CD8-positive, alpha-beta memory T cell (primary cell): Measurements from ENCODE around the gene OCEL1. TPM values are rescaled to one million over a fixed set of nuclear protein-coding genes. Genes with fewer than 3 reads are reported as not detected.

Source experiments
- CTCF ChIA-PET: fragments of 350-600 bp; sonication (Branson Sonifier 250); formaldehyde crosslinking; loops from one replicate; lab custom pipeline; 2021; ENCODE audit warnings: antibody characterized with exemption; lab: Charles Lee
- POLR2A ChIA-PET: fragments of 350-600 bp; sonication (Branson Sonifier 250); formaldehyde crosslinking; loops from one replicate; lab custom pipeline; 2021; ENCODE audit warnings: antibody characterized with exemption; lab: Charles Lee
- DNase-seq, 5 donors: peaks; one replicate each; pipeline versions ENCODE4 v3.0.0 to v3.0.0-alpha.2; 2020 to 2022; ENCODE audit warnings: mixed read lengths in 1 of 5
- H3K27ac ChIP-seq: one replicate; pipeline ENCODE4 v1.7.0; 2013; ENCODE audit warnings: low read depth, mild to moderate bottlenecking, low read length, moderate library complexity
- H3K27me3 ChIP-seq: 2 replicates; pipeline ENCODE4 v1.7.0; 2013; ENCODE audit warnings: low read length, mild to moderate bottlenecking; ENCODE audit not compliant: insufficient read depth, poor library complexity, severe bottlenecking
- H3K36me3 ChIP-seq: 2 replicates; pipeline ENCODE4 v1.7.0; 2013; ENCODE audit warnings: mild to moderate bottlenecking, low read length, moderate library complexity; ENCODE audit not compliant: insufficient read depth
- H3K4me1 ChIP-seq: 2 replicates; pipeline ENCODE4 v1.7.0; 2013; ENCODE audit warnings: mild to moderate bottlenecking, low read length, moderate library complexity; ENCODE audit not compliant: insufficient read depth
- H3K4me3 ChIP-seq: 2 replicates; pipeline ENCODE4 v1.7.0; 2013; ENCODE audit warnings: mild to moderate bottlenecking, low read length
- H3K9me3 ChIP-seq: 2 replicates; pipeline ENCODE4 v1.7.0; 2013; ENCODE audit warnings: mild to moderate bottlenecking, low read length
- H3K27ac Mint-ChIP-seq, 8 donors: one replicate each; pipeline ENCODE4 v1.8.0; 2020 to 2021; ENCODE audit warnings: mixed read lengths in 8 of 8, mild to moderate bottlenecking in 6 of 8, inconsistent platforms in 3 of 8, moderate library complexity in 3 of 8
- H3K27me3 Mint-ChIP-seq, 2 donors: one replicate each; pipeline ENCODE4 v1.8.0; 2020 to 2021; ENCODE audit warnings: mixed read lengths in 2 of 2, mild to moderate bottlenecking in 1 of 2, moderate library complexity in 1 of 2
- H3K36me3 Mint-ChIP-seq, 3 donors: one replicate each; pipeline ENCODE4 v1.8.0; 2020 to 2021; ENCODE audit warnings: mixed read lengths in 3 of 3, inconsistent platforms in 1 of 3, mild to moderate bottlenecking in 1 of 3
- H3K4me1 Mint-ChIP-seq, 3 donors: one replicate each; pipeline ENCODE4 v1.8.0; 2020 to 2021; ENCODE audit warnings: mixed read lengths in 3 of 3, inconsistent platforms in 1 of 3, mild to moderate bottlenecking in 1 of 3
- H3K4me3 Mint-ChIP-seq, 7 donors: one replicate each; pipeline ENCODE4 v1.8.0; 2020 to 2021; ENCODE audit warnings: mixed read lengths in 7 of 7, mild to moderate bottlenecking in 6 of 7, moderate library complexity in 4 of 7, inconsistent platforms in 2 of 7
- H3K9me3 Mint-ChIP-seq, 5 donors: one replicate each; pipeline ENCODE4 v1.8.0; 2020 to 2022; ENCODE audit warnings: mixed read lengths in 5 of 5, mild to moderate bottlenecking in 3 of 5, moderate library complexity in 2 of 5, inconsistent platforms in 1 of 5
- polyA plus RNA-seq: library from polyadenylated mRNA; unstranded; fragments of 300-500 nt; fragmentation: Illumina TruSeq; gene quantifications from one replicate; pipeline ENCODE4 v1.2.3, GENCODE V29; 2021
- total RNA-seq, 2 experiments: library from RNA; stranded (reverse); gene quantifications; one replicate each; pipeline ENCODE4 v1.2.3, GENCODE V29; 2021

Gene OCEL1
- total and polyA plus RNA-seq, 3 experiments from 2014 or later: 15.0 to 35.5 (median 16.8) TPM

GRCh38 chr19:17262557-17262956 lies 36.5 kb downstream of the OCEL1 start:
- H3K27ac ChIP-seq: no peak overlapping the region
- no peaks in the 10 kb centered on the region for H3K9me3 ChIP-seq
- no peak overlapping the region for H3K4me3 ChIP-seq
- Mint-ChIP-seq H3K27me3 (no peaks in the 10 kb centered on the region), H3K9me3 (no peaks in the 10 kb centered on the region), H3K4me3 (no peak overlapping the region), H3K27ac (no peak overlapping the region), H3K4me1 (peaks cover 15 to 24% (median 18%) of the 10 kb centered on the region in 3 donors), H3K36me3 (peaks cover 0 to 4% (median 0%) of the 10 kb centered on the region in 3 donors)
- DNase-seq: no peak
- ChIA-PET CTCF (interaction anchor here (0.5 to 11.2 kb wide), 3 partner anchors 13 to 133 kb away, joined by 3 to 93 read pairs (median 7); partner anchors contain the start of gene ANKLE1), POLR2A (no interaction called here)
- H3K36me3 ChIP-seq: no peaks in the 10 kb centered on the region
- no peaks in the 10 kb centered on the region for H3K27me3 ChIP-seq
- H3K4me1 ChIP-seq: peaks cover 13% of the 10 kb centered on the region

GRCh38 chr19:17263712-17264640 lies 38.0 kb downstream of the OCEL1 start:
- CTCF ChIA-PET: interaction anchor here (1.5 to 11.2 kb wide), 4 partner anchors 14 to 29 kb away, joined by 3 to 93 read pairs (median 4); partner anchors contain the start of gene ANKLE1
- POLR2A ChIA-PET: no interaction called here
- H3K36me3 ChIP-seq: no peaks in the 10 kb centered on the region
- no peak overlapping the region for H3K27ac ChIP-seq
- Mint-ChIP-seq H3K27ac (peak overlapping the region in 1 of 8 donors; percentile 83), H3K4me3 (peak overlapping the region in 1 of 7 donors; percentile 54), H3K36me3 (peaks cover 0 to 9% (median 0%) of the 10 kb centered on the region in 3 donors), H3K4me1 (peaks cover 22 to 31% (median 25%) of the 10 kb centered on the region in 3 donors), H3K27me3 (no peaks in the 10 kb centered on the region), H3K9me3 (no peaks in the 10 kb centered on the region)
- DNase-seq: no peak
- no peaks in the 10 kb centered on the region for H3K27me3 ChIP-seq
- H3K9me3 ChIP-seq: no peaks in the 10 kb centered on the region
- H3K4me1 ChIP-seq: peaks cover 21% of the 10 kb centered on the region
- H3K4me3 ChIP-seq: no peak overlapping the region

GRCh38 chr19:17264641-17264979 lies 38.6 kb downstream of the OCEL1 start, which contains the start of gene USHBP1:
TSS of gene USHBP1 (minus strand) at chr19:17264745. CDS start at chr19:17264299, 446 bp downstream.
- H3K4me3 ChIP-seq: no peak within 1 kb of the TSS
- H3K9me3 ChIP-seq: no peaks in the 10 kb centered on the region
- POLR2A ChIA-PET: no interaction called here
- H3K9me3 Mint-ChIP-seq: no peaks in the 10 kb centered on the region
- no peak within 1 kb of the TSS for H3K27ac ChIP-seq
- peaks cover 23 to 31% (median 25%) of the 10 kb centered on the region in 3 donors for H3K4me1 Mint-ChIP-seq
- H3K4me3 Mint-ChIP-seq: peak within 1 kb of the TSS in 1 of 7 donors; percentile 54
- DNase-seq: no peak
- peak within 1 kb of the TSS in 1 of 8 donors; percentile 83 for H3K27ac Mint-ChIP-seq
- no peaks in the 10 kb centered on the region for H3K36me3 ChIP-seq
- H3K27me3 Mint-ChIP-seq: no peaks in the 10 kb centered on the region
- H3K27me3 ChIP-seq: no peaks in the 10 kb centered on the region
- H3K36me3 Mint-ChIP-seq: peaks cover 0 to 15% (median 0%) of the 10 kb centered on the region in 3 donors
- H3K4me1 ChIP-seq: peaks cover 21% of the 10 kb centered on the region
- CTCF ChIA-PET: interaction anchor here (1.5 to 11.2 kb wide), 4 partner anchors 15 to 29 kb away, joined by 3 to 93 read pairs (median 4); partner anchors contain the start of gene ANKLE1

GRCh38 chr19:17266026-17266425 lies 40.0 kb downstream of the OCEL1 start:
- CTCF ChIA-PET: interaction anchor here (0.7 to 11.2 kb wide), 7 partner anchors 16 to 197 kb away, joined by 3 to 93 read pairs (median 4); partner anchors contain the start of gene ANKLE1
- Mint-ChIP-seq H3K4me3 (peak overlapping the region in 1 of 7 donors; percentile 56), H3K4me1 (peaks cover 19 to 26% (median 19%) of the 10 kb centered on the region in 3 donors), H3K27me3 (no peaks in the 10 kb centered on the region), H3K9me3 (no peaks in the 10 kb centered on the region), H3K36me3 (peaks cover 0 to 20% (median 2%) of the 10 kb centered on the region in 3 donors), H3K27ac (no peak overlapping the region)
- no peaks in the 10 kb centered on the region for H3K9me3 ChIP-seq
- H3K27ac ChIP-seq: no peak overlapping the region
- H3K36me3 ChIP-seq: peaks cover 2% of the 10 kb centered on the region
- peaks cover 21% of the 10 kb centered on the region for H3K4me1 ChIP-seq
- POLR2A ChIA-PET: interaction anchor here (0.7 to 2.2 kb wide), 4 partner anchors 24 to 189 kb away, joined by 4 to 7 read pairs (median 5); partner anchors contain the start of gene OCEL1
- H3K27me3 ChIP-seq: no peaks in the 10 kb centered on the region
- no peak for DNase-seq
- H3K4me3 ChIP-seq: no peak overlapping the region

- Histone ChIP-seq H3K36me3 (peaks cover 7% of the 10 kb centered on the region), H3K4me3 (no peak overlapping the region), H3K4me1 (peaks cover 21% of the 10 kb centered on the region), H3K27ac (no peak overlapping the region), H3K27me3 (no peaks in the 10 kb centered on the region), H3K9me3 (no peaks in the 10 kb centered on the region)
- ChIA-PET CTCF (interaction anchor here (0.7 to 11.2 kb wide), 9 partner anchors 17 to 200 kb away, joined by 3 to 93 read pairs (median 3); partner anchors contain the start of genes ABHD8 and ANKLE1), POLR2A (interaction anchor here (0.5 to 2.2 kb wide), 10 partner anchors 14 to 192 kb away, joined by 3 to 7 read pairs (median 4); partner anchors contain the start of genes DDA1, OCEL1 and USE1)
- Mint-ChIP-seq H3K36me3 (peaks cover 0 to 25% (median 5%) of the 10 kb centered on the region in 3 donors), H3K27ac (peak overlapping the region; percentile 73 to 92 (median 76)), H3K4me3 (peak overlapping the region; percentile 77 to 90 (median 83)), H3K9me3 (no peaks in the 10 kb centered on the region), H3K4me1 (peaks cover 18 to 25% (median 18%) of the 10 kb centered on the region in 3 donors), H3K27me3 (no peaks in the 10 kb centered on the region)
- DNase-seq: no peak
Observed at GRCh38 chr19:17266589-17266974, 40.6 kb downstream of the OCEL1 start.

- Mint-ChIP-seq H3K4me1 (peaks cover 18 to 25% (median 18%) of the 10 kb centered on the region in 3 donors), H3K9me3 (no peaks in the 10 kb centered on the region), H3K27me3 (no peaks in the 10 kb centered on the region), H3K27ac (peak within 1 kb of the TSS; percentile 73 to 92 (median 76)), H3K36me3 (peaks cover 0 to 29% (median 5%) of the 10 kb centered on the region in 3 donors), H3K4me3 (peak within 1 kb of the TSS; percentile 77 to 90 (median 83))
- Histone ChIP-seq H3K27ac (peak within 1 kb of the TSS; percentile 85), H3K27me3 (no peaks in the 10 kb centered on the region), H3K9me3 (no peaks in the 10 kb centered on the region), H3K4me1 (peaks cover 21% of the 10 kb centered on the region), H3K36me3 (peaks cover 8% of the 10 kb centered on the region), H3K4me3 (peak within 1 kb of the TSS; percentile 96)
- peak; percentile 87 to 98 (median 96) for DNase-seq
- CTCF ChIA-PET: interaction anchor here (0.8 to 11.2 kb wide), 10 partner anchors 16 to 200 kb away, joined by 3 to 93 read pairs (median 4); partner anchors contain the start of genes ABHD8 and ANKLE1
- POLR2A ChIA-PET: interaction anchor here (0.5 to 2.2 kb wide), 11 partner anchors 14 to 193 kb away, joined by 3 to 7 read pairs (median 4); partner anchors contain the start of genes DDA1, OCEL1 and USE1
Observed at GRCh38 chr19:17266975-17267788, 41.2 kb downstream of the OCEL1 start, which contains the start of gene BABAM1. TSS of gene BABAM1 (plus strand) at chr19:17267443. CDS start at chr19:17268807, 1,364 bp downstream.

GRCh38 chr19:17268754-17269153 lies 42.7 kb downstream of the OCEL1 start:
- H3K36me3 Mint-ChIP-seq: peaks cover 0 to 36% (median 5%) of the 10 kb centered on the region in 3 donors

More at GRCh38 chr19:17268754-17269153, 42.7 kb downstream of the OCEL1 start:
- ChIA-PET CTCF (no interaction called here), POLR2A (interaction anchor here (0.7 kb wide), 2 partner anchors 40 to 1178 kb away, joined by 5 to 10 read pairs; no protein-coding TSS in a partner anchor)
- Histone ChIP-seq H3K9me3 (no peaks in the 10 kb centered on the region), H3K4me3 (no peak overlapping the region), H3K36me3 (peaks cover 11% of the 10 kb centered on the region), H3K27me3 (no peaks in the 10 kb centered on the region), H3K4me1 (peaks cover 21% of the 10 kb centered on the region), H3K27ac (no peak overlapping the region)
- peak overlapping the region in 5 of 7 donors; percentile 24 to 81 (median 66) for H3K4me3 Mint-ChIP-seq
- H3K4me1 Mint-ChIP-seq: peaks cover 16 to 25% (median 18%) of the 10 kb centered on the region in 3 donors
- no peak overlapping the region for H3K27ac Mint-ChIP-seq
- DNase-seq: no peak
- no peaks in the 10 kb centered on the region for H3K9me3 Mint-ChIP-seq
- no peaks in the 10 kb centered on the region for H3K27me3 Mint-ChIP-seq
